GM12891 (cell line): ENCODE measurements around the gene DYSF.

Experiments
- POLR2A ChIP-seq: IDR thresholded peaks from 2 replicates; pipeline ENCODE4 v1.6.1; 2011; ENCODE audit warnings: low read depth, low read length, control low read depth
- POLR2AphosphoS5 ChIP-seq: IDR thresholded peaks from 2 replicates; pipeline ENCODE4 v1.6.1; 2011; ENCODE audit warnings: low read depth, low read length, control low read depth
- TAF1 ChIP-seq: IDR thresholded peaks from 2 replicates; pipeline ENCODE4 v1.6.1; 2011; ENCODE audit warnings: low read depth, low read length, control low read depth

DNA sequence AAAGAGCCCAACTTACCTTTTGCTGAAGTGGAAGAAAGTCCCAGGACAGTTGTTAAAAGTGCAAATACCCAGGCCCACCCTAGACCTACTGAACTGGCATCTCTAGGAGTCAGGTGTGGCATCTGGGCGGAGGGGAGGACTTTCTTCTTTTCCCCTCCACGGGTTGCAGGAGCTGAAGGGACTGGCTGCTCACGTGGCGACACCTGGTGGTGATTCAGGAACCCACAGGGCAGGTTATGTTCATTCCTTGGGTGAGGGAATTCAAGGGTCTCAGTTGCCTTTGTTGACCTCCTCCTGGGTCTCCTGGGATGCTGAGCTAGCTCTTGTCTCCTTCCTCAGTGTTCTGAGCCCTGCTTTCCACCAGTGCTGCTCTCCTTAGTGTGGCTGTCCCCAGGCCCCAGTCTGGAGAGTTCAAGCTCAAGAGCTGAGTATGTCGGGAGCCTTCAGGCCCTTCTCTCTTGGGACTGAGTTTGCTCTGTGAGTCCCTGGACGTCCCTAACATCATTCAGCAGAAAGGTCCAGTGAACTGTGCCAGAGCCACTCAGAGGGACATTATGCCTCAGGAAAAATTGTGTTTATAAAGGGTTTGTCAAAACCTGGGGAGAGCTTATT, 56.9 kb downstream of the DYSF start:
- TF ChIP-seq POLR2AphosphoS5 (no peak), POLR2A (no peak), TAF1 (no peak)
